T-helper 2 cell treated with Interferon-gamma antibody and Interleukin-4, amounts not matched to agents 100 ng/mL and 5 ng/mL, for 36 hours (primary cell): ENCODE results near the gene MEGF11. TPM values are rescaled to one million over a fixed set of nuclear protein-coding genes. Genes with fewer than 3 reads are reported as not detected.

Experiments
- intact Hi-C: fragments of 100-400 bp; cut with micrococcal nuclease; formaldehyde crosslinking; loops from one replicate; pipeline ENCODE4 v1.15.1; 2023
- total RNA-seq: library from RNA; stranded (reverse); gene quantifications from 2 replicates; pipeline ENCODE4 v1.2.3, GENCODE V29; 2022

MEGF11 gene
- total RNA-seq, 1 donor from 2014 or later: 0.23 TPM

- intact Hi-C loops: no loop called here
Observed at GRCh38 chr15:66096688-66097058, 156.9 kb downstream of the MEGF11 start.

- intact Hi-C loops: no loop called here
Observed at GRCh38 chr15:66095871-66096687, 157.5 kb downstream of the MEGF11 start.

GRCh38 chr15:66094331-66094730 lies 159.2 kb downstream of the MEGF11 start:
- intact Hi-C loops: no loop called here

- intact Hi-C loops: no loop called here
Observed at GRCh38 chr15:66092053-66093016, 161.2 kb downstream of the MEGF11 start.

GRCh38 chr15:66089509-66089908 lies 164.0 kb downstream of the MEGF11 start:
- intact Hi-C loops: no loop called here

GRCh38 chr15:66089049-66089448 lies 164.5 kb downstream of the MEGF11 start:
- intact Hi-C loops: no loop called here

GRCh38 chr15:66085128-66085527 lies 168.4 kb downstream of the MEGF11 start:
- intact Hi-C loops: no loop called here

GRCh38 chr15:66084704-66085103 lies 168.8 kb downstream of the MEGF11 start:
- intact Hi-C loops: no loop called here

GRCh38 chr15:66080717-66081398 lies 172.7 kb downstream of the MEGF11 start:
- intact Hi-C loops: no loop called here

GRCh38 chr15:66078929-66079275 lies 174.6 kb downstream of the MEGF11 start:
- intact Hi-C loops: no loop called here

- intact Hi-C loops: no loop called here
Observed at GRCh38 chr15:66078196-66078928, 175.2 kb downstream of the MEGF11 start.

GRCh38 chr15:66077320-66077663 lies 176.3 kb downstream of the MEGF11 start:
- intact Hi-C loops: no loop called here

GRCh38 chr15:66076591-66077319 lies 176.8 kb downstream of the MEGF11 start:
- intact Hi-C loops: no loop called here

GRCh38 chr15:66075947-66076346 lies 177.6 kb downstream of the MEGF11 start:
- intact Hi-C loops: no loop called here

- intact Hi-C loops: no loop called here
Observed at GRCh38 chr15:66072616-66073361, 180.8 kb downstream of the MEGF11 start.

- intact Hi-C loops: no loop called here
Observed at GRCh38 chr15:66071921-66072295, 181.6 kb downstream of the MEGF11 start.

GRCh38 chr15:66071160-66071920 lies 182.2 kb downstream of the MEGF11 start:
- intact Hi-C loops: no loop called here

- intact Hi-C loops: no loop called here
Observed at GRCh38 chr15:66070220-66070934, 183.2 kb downstream of the MEGF11 start.
